Measurements from ENCODE around the gene RAB10.
A peak's percentile ranks its signal among the peaks of the same experiment; 100 is the strongest.
"Not testable (repeated sequence)": the region's sequence is repeated elsewhere in the genome, so short reads cannot be mapped to it uniquely, and the experiment has no call there.

Gene RAB10

DNA sequence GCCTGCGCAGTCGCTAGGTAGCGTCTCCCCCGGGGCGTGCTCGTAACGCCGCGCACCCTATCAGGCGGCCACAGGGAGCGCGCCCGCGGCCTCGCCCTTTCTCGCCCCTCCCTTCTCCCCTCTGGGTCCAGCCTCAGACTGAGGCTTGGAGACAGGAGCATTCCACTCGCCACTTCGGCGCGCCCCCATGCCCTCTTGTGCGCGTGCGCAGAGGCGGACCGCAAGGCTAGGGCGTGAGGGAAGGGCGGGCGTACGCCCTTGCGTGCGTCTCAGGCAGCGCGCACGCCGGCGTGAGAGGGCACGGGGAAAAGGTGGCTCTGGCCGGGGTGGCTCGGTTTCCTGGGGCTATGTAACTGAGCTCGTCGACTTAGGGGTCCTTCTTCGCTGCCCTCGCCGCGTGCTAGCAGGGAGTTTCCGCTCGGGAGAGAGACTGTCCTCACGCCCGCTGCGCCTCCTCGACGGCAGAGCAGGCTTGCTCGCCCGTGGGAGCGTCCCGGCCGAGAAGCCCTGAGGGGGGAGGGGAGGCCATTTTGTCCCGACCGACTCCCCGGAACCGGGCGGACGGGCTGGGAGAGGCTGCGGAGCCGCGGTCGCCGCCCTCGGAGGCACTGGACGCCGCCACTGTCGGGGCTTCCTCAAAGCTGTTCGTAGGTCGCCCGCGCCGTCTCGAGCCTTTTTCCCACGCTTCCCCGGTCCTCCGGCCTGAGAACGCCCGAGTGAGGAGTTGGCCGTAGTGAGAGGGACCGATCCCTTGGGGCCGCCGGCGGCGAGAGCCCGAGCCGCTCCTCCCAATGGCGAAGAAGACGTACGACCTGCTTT lies at the start of gene RAB10:
Gene RAB10, plus strand, starts transcription at position 267 of the 819 bp plus-strand sequence. Its CDS starts 525 bp downstream, at position 792.
- DNase-seq, result peak; percentile 99

DNA sequence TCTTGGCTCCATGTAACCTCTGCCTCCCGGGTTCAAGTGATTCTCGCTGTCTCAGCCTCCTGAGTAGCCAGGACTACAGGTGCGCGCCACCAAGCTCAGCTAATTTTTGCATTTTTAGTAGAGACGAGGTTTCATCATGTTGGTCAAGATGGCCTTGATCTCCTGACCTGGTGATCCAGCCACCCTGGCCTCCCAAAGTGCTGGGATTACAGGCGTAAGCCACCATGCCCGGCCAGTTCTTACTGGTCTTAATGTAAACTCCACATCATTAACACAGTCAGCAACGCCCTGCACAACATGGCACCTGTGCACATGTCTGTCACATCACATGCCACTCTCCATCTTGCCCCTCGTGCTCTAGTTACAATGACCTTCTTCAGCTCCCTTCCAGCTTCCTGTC lies 45.8 kb upstream of the RAB10 start:
- no peak for DNase-seq

DNA sequence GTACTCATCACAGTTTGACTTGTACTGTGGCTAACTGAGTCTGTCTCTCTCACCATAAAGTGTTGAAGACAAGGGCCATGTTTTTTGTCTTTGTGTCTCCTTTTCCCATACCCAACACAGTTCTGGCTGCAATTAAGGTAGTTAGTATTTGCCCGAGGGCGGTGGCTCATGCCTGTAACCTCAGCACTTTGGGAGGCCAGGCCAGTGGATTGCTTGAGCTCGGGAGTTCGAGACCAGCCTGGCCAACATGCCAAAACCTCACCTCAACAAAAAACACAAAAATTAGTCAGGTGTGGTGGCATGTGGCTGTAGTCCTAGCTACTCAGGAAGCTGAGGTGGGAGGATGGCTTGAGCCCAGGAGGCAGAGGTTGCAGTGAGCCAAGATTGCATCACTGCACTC lies 44.7 kb upstream of the RAB10 start:
- DNase-seq, result no peak

GRCh38 chr2:25991965-25992364 lies 41.9 kb upstream of the RAB10 start:
- DNase-seq, result no peak

DNA sequence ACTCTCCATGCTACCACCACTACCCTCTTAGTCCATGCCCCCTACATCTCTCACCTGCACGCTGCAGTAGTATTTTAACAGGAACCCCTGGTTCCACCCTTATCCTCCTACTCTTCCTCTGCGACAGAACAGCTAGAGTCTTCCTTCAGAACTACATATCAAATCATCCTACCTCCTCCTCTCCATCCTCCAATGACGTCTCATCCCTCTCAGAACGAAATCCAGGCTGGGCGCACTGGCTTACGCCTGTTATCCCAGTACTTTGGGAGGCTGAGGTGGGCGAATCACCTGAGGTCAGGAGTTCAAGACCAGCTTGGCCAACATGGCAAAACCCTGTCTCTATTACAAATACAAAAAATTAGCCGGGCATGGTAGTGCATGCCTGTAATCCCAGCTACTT lies 41.3 kb upstream of the RAB10 start:
- no peak for DNase-seq

- no peak for DNase-seq
Measured at GRCh38 chr2:25993049-25993448, 40.8 kb upstream of the RAB10 start.

DNA sequence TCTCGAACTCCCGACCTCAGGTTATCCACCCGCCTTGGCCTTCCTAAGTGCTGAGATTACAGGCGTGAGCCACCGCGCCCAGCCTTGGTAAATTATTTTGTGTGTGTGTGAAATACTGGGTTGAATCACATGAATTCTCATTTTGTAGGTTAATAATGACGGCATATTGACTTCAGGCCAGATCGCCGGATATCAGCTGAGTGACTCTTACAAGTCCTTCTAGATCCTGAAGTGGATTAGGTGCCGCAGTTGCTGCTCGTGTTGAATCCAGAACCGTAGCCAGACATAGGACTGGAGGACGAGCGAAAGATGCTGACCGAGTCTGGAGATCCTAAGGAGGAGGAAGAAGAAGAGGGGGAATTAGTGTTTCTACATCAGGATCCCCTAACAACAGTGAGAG lies 39.4 kb upstream of the RAB10 start:
- no peak for DNase-seq

DNA sequence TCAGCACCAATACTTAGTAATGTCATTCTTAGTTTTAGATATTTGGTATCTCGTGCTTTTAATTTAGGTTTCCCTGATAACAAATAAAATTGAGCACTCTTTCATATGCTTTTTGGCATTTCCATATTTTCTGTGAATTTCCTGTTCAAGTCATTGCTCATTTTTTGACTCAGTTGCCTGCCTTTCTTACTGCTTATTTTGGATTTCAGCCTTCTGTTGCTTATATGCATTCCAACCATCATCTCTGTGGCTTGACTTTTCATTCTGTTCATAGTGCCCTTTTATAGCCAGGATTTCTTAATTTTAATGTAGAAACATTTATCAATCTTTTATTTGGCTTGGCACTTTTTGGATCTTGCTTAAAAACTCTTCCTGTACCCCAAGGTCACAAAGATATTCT lies 37.0 kb upstream of the RAB10 start:
- peak; percentile 30 for DNase-seq

DNA sequence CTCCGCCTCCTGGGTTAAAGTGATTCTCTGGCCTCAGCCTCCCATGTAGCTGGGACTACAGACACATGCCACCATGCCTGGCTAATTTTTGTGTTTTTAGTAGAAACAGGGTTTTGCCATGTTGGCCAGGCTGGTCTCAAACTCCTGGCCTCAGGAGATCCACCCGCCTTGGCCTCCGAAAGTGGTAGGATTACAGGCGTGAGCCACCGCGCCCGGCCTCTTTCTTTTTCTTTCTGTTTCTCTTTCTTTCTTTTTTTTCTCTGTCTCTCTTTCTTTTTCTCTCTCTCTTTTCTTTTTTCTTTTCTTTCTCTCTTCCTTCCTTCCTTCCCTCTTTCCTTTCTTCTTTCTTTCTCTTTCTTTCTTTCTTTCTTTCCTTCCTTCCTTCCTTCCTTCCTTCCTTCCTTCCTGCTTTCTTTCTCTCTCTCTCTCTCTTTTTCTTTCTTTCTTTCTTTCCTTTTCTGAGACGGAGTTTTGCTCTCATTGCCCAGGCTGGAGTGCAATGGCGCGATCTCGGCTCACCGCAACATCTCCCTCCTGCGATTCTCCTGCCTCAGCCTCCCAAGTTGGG lies 35.0 kb upstream of the RAB10 start:
- not testable (repeated sequence) for DNase-seq

DNA sequence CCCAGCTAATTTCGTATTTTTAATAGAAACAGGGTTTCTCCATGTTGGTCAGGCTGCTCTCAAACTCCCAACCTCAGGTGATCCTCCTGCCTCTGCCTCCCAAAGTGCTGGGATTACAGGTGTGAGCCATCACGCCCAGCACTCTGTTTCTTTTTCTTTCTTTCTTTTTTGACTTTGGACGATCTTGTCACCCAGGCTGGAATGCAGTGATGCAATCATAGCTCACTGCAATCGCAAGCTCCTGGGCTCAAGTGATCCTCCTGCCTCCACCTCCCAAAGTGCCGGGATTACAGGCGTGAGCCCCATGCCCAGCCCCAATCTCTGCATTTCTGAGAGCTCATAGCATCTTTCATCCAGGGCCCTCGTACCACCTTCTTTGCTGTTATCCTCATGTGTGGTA lies 34.5 kb upstream of the RAB10 start:
- DNase-seq, result not testable (repeated sequence)

GRCh38 chr2:26000561-26001082 lies 33.3 kb upstream of the RAB10 start:
- no peak for DNase-seq

DNA sequence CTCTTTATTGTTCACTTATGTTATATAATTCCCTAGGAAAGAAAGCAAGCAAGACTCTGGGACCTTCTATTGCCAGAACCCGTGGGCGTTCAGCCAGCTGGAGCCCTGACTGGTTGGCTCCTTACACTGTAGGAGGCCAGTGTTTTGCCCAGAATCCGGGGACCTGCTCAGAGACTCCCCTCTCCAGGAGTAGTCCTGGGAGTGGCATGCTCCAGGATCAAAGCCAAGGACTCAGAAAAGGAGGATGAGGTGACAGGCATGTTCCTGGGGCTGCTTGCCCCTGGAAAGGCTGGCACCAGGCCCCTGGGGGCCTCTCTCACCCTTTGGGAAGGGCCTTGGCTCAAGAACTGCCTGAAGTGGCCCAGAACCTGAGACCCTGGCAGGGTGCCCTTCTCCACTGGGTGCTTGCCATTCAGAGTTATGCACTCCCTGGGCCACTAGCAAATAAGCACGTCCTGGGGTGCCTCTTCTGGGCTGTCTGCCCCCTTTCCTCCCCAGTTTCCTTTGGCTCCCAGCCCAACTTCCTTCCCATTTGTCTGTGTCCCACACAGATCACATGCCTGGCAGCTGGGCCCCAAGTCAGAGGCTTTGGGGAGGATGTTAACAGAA lies 32.0 kb upstream of the RAB10 start:
- DNase-seq, result no peak

- no peak for DNase-seq
Measured at GRCh38 chr2:26002632-26003310, 31.1 kb upstream of the RAB10 start.

DNA sequence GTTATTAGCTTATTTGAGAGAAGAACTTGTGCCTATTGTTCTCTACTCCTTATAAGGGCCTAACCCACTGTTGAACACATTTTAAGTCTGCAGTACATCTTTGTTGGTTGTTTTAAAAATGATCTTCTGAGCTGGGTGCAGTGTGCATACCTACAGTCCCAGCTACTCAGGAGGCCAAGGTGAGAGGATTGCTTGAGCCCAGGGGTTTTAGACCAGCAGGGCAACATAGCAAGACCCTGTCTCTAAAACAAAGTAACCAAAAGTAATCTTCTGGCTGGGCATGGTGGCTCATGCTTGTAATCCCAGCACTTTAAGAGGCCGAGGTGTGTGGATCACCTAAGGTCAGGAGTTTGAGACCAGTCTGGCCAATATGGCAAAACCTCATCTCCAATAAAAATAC lies 25.8 kb upstream of the RAB10 start:
- DNase-seq, result no peak

DNA sequence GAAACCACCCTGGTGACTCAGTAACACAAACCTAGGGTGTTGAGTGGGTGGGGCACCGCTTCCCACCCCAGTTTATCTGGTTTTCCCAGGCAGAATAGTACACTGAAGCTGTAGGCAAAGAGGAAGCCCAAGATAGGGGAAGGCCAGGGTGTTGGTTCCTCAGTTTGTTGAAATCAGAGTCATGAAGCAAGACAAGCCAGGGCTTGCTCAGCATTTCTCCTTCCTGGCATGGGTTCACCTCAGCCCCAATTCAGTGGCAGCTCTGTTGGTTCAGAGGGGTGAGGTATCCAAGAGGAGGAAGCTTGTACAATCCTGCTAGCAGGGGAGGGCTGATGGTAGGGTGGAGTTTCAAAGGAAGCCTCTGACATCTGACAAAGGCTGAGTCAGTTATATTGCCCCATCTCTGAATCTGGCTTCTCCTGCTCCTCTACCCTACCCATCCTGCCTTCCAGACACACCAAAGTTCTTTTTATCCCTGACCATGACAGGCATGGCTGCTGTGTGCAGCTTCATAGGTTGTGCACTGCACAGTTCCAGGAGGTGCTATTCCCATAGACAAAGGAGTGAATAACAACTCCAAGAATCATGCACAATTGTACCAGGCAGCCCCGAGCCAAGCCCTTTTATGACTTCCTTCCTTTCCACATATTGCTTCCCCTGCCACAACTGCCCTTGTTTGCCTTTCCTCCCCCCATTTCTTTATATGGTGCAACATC lies 24.9 kb upstream of the RAB10 start:
- DNase-seq, result peak; percentile 56

GRCh38 chr2:26009567-26009963 lies 24.3 kb upstream of the RAB10 start:
- DNase-seq, result no peak

DNA sequence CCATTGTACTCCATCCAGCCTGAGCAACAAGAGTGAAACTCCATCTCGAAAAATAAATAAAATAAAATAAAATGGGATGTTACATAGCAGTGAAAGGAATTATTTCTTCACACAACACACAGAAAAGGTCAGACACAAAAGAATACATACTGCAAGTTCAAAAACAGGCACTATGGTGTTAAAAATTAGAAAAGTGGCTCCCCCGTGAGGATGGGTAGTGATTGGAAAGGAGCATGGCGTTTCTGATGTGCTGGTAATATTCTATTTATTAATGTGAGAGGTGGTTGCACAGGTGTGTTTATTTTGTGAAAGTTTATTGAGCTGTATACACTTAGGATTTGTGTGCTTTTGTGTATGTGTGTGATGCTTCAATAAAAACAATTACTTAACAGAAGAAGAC lies 22.9 kb upstream of the RAB10 start:
- DNase-seq, result no peak

GRCh38 chr2:26011609-26011989 lies 22.3 kb upstream of the RAB10 start:
- DNase-seq, result no peak

DNA sequence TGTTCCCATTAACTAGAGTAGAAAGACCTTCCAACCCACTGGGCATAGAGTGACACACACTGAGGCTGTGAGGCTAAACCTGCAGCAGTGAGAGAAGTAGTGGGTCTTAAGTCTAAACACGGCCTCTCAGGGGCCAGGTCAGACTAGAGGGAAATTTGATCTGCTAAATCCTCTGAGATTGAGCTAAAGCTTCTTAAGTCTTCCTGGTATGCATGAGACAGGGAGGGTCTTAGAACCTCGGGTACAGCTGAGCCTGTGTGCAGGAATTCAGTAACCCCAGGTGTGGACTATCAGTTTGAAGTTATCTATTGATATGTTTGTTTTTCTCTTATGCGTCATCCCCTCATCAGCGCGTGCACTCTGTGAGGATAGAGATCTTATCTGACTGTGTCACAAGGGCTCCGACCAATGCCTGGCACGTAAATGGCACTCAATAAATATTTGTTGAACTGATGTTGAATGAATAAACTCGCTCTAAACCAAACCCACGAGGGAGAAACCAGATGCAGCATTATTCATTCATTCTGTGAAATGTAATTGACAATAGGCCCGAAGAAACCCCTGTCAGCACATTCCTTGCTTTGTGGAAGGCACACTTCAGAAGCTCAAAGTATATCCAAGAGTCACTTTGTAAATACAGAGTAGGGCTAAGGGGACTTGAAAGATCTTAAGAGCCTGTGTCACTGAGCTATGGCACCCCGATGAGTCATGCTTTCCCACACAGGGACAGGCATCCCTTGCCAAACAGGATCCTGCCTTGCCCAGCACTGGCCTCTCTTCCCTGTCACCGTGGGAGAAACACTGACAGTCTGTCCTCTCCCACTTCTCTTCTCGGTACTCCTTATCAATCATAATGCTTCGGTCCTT lies 21.7 kb upstream of the RAB10 start:
- peak; percentile 46 for DNase-seq

GRCh38 chr2:26013668-26014067 lies 20.2 kb upstream of the RAB10 start:
- no peak for DNase-seq

GRCh38 chr2:26016012-26016705 lies 17.7 kb upstream of the RAB10 start:
- no peak for DNase-seq
